Astrocyte of the cerebellum (primary cell): ENCODE results near the gene FTHL17.

Source experiments
- DNase-seq: peaks from one replicate; pipeline ENCODE4 v3.0.0-alpha.2; 2011; ENCODE audit warnings: low read depth
- H3K4me3 ChIP-seq: 2 replicates; pipeline ENCODE4 v1.5.1; 2011; ENCODE audit warnings: mild to moderate bottlenecking, low read depth, low read length, moderate library complexity
- CTCF ChIP-seq: IDR thresholded peaks from 2 replicates; pipeline ENCODE4 v1.5.1; 2012; ENCODE audit warnings: low read length, low read depth, moderate library complexity, mild to moderate bottlenecking; ENCODE audit errors: missing control alignments
- in situ Hi-C: cut with HindIII; loops from 2 replicates; pipeline ENCODE4 v1.10.0; 2017; ENCODE audit warnings: low sequenced_read_pairs

FTHL17 gene

DNA sequence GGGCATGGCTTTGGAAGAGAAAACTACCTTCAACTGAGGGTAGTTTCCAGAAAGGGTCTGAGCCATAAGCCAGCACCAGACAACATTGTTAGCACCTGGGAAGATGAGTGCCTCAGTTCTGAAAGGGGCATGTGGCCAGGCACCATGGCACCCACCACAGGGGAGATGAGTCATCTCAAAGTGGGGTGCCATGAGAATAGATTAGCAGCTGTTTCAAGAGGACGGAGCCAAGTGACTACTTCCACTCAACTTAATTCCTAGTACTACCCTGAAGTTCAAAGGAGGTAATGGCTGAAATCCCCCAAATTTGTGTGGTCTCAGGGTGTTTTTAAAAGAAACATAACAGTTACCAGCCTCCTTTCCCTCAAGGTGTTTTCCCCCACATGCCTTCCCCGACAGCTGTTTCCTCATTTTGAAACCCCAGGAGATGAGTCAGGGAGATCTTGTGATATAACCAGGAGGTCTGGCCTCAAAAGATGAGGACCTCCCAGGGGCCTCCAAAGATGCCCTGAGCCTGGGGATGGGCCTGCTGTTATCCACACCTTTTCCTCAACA lies 27.8 kb upstream of the FTHL17 start:
- H3K4me3 ChIP-seq: no peak overlapping the region
- in situ Hi-C loops: no loop called here
- DNase-seq: no peak
- TF ChIP-seq CTCF: no peak

DNA sequence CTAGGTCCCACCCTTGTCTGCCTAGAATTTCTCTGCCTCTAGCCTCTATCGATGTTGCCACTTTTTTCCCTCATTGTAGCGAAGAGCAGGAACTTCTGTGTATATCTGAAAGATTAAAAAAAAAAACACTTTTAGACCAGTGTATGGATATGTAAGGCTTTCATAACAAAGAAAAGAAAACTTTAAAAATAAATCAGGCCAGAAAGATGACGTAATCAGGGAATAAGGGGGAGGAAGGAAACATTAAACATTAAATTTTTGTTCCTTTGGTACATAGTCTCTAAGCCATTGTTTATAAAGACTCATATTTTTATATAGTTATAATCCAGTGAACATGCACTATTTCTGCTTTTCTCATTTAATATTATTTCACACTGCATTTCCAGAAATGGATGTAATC lies 26.2 kb upstream of the FTHL17 start:
- in situ Hi-C loops: no loop called here
- no peak for TF ChIP-seq CTCF
- no peak overlapping the region for H3K4me3 ChIP-seq
- DNase-seq: no peak

DNA sequence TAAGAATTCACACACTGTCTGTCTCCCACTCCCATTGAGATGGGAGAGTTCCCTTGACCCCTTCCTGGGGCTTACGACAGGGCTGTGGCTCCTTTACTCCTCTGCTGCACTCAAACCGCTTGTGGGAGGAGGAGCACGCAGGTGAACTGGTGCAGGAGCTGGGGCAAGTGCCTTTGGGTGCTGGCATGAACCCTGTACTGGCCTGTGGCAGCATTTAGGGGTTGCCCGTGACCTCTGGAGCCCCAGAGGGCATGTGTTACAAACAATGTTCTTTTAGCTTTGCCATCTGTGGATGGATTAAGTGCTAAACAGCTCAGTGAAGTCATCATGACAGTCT lies 21.8 kb upstream of the FTHL17 start:
- H3K4me3 ChIP-seq: no peak overlapping the region
- TF ChIP-seq CTCF: no peak
- no peak for DNase-seq
- in situ Hi-C loops: no loop called here

DNA sequence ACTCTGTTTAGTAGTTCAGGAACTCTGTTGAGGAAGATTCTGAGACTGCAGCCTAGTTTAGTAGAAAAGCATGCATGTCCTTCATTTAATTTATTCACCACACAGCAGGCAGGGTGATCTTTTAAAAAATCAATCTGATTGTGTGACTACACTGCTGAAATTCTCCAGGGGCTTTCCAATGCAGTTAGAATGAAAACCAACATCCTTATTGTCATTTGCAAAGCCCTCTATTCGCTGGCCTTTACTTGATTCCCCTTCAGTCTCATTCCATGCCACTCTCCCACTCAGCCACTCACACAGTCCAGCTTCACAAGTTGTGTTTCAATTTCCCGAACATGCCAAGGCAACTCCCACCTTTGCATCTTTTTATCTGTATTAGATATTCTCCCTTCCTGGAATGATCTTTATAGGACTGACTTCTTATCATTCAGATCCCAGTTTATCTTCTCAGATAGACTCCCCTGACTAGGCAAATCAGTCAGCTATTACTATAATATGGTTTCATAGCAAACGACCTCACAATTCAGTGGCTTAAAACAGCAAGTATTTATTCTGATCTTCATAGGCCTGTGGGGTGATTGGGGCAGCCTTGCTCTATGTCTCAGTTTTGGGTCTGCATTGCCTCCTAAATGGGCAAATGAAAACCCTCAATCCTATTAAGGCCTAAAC lies 21.3 kb upstream of the FTHL17 start:
- no peak for TF ChIP-seq CTCF
- in situ Hi-C loops: no loop called here
- no peak overlapping the region for H3K4me3 ChIP-seq
- DNase-seq: no peak

DNA sequence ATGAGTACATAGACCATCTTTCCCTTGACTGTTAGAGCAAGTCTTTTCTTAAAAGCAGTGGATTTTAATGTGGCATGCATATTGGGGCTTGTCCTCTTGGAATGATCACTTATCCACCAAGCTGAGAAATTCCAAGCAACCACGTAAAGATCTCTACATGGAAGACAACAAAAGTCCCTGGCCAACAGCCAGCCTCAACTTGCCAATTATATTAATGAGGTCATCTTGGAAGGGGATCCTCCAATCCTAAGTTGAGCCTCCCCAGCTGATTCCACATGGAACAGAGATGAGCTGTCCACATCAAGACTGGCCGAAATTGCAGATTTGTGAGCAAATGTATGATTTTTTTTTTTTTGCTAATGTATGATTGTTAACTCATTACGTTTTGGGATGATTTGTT lies 20.6 kb upstream of the FTHL17 start:
- in situ Hi-C loops: no loop called here
- no peak for DNase-seq
- TF ChIP-seq CTCF: no peak
- H3K4me3 ChIP-seq: no peak overlapping the region

- in situ Hi-C loops: no loop called here
- H3K4me3 ChIP-seq: no peak overlapping the region
- TF ChIP-seq CTCF: no peak
- DNase-seq: no peak
Observed at GRCh38 chrX:31091819-31092218, 20.0 kb upstream of the FTHL17 start.
